ENCODE measurements around the gene RUFY1. TPM values are rescaled to one million over a fixed set of nuclear protein-coding genes. Genes with fewer than 3 reads are reported as not detected.
"Not testable (repeated sequence)": the region's sequence is repeated elsewhere in the genome, so short reads cannot be mapped to it uniquely, and the experiment has no call there.

RUFY1 gene
- total RNA-seq (ENCODE audit: low replicate concordance), result 53.0 and 143 TPM in 2 replicates

- peak; percentile 73 for DNase-seq (ENCODE audit: low read depth)
- peak within 1 kb of the TSS; percentile 84 for H3K4me3 ChIP-seq (ENCODE audit: low read depth, low read length)
These were observed at the start of gene RUFY1 for GRCh38 chr5:179550511-179551342. Gene RUFY1 (plus strand): TSS chr5:179550554. CDS start chr5:179550570, 16 bp downstream.

GRCh38 chr5:179501997-179502396 is 48.4 kb upstream of the RUFY1 start:
- H3K4me3 ChIP-seq (ENCODE audit: low read depth, low read length); DNase-seq (ENCODE audit: low read depth): not testable (repeated sequence)

More at GRCh38 chr5:179550511-179551342, at the start of gene RUFY1:
- TF ChIP-seq CTCF (IDR thresholded peaks at IDR 0.05; ENCODE audit: insufficient read depth, low read length), result no peak

GRCh38 chr5:179502420-179502819 is 47.9 kb upstream of the RUFY1 start:
- H3K4me3 ChIP-seq (ENCODE audit: low read depth, low read length); DNase-seq (ENCODE audit: low read depth): not testable (repeated sequence)

- no peak for TF ChIP-seq CTCF (IDR thresholded peaks at IDR 0.05; ENCODE audit: insufficient read depth, low read length)
- DNase-seq (ENCODE audit: low read depth), result no peak
- H3K4me3 ChIP-seq (ENCODE audit: low read depth, low read length), result no peak overlapping the region
These were observed 46.2 kb upstream of the RUFY1 start for GRCh38 chr5:179504191-179504590.

- no peak for DNase-seq (ENCODE audit: low read depth)
- no peak for TF ChIP-seq CTCF (IDR thresholded peaks at IDR 0.05; ENCODE audit: insufficient read depth, low read length)
- H3K4me3 ChIP-seq (ENCODE audit: low read depth, low read length), result no peak overlapping the region
These were observed 45.6 kb upstream of the RUFY1 start for GRCh38 chr5:179504600-179505396.

- TF ChIP-seq CTCF (IDR thresholded peaks at IDR 0.05; ENCODE audit: insufficient read depth, low read length), result no peak
- DNase-seq (ENCODE audit: low read depth), result no peak
- no peak overlapping the region for H3K4me3 ChIP-seq (ENCODE audit: low read depth, low read length)
These were observed 44.6 kb upstream of the RUFY1 start for GRCh38 chr5:179505636-179506261.

- TF ChIP-seq CTCF (IDR thresholded peaks at IDR 0.05; ENCODE audit: insufficient read depth, low read length), result no peak
- no peak overlapping the region for H3K4me3 ChIP-seq (ENCODE audit: low read depth, low read length)
- DNase-seq (ENCODE audit: low read depth), result no peak
These were observed 41.1 kb upstream of the RUFY1 start for GRCh38 chr5:179509239-179509638.
